ENCODE data around the gene ORC4.
"Not testable (repeated sequence)": the region's sequence is repeated elsewhere in the genome, so short reads cannot be mapped to it uniquely, and the experiment has no call there.

The ORC4 gene

GRCh38 chr2:148013876-148014275 is 6.7 kb downstream of the ORC4 start:
- DNase-seq, result no peak

GRCh38 chr2:148008411-148008810 is 12.1 kb downstream of the ORC4 start:
- DNase-seq, result not testable (repeated sequence)

GRCh38 chr2:148007219-148007900 is 13.2 kb downstream of the ORC4 start:
- no peak for DNase-seq

- DNase-seq, result no peak
These were observed 14.1 kb downstream of the ORC4 start for GRCh38 chr2:148006249-148007007.

- DNase-seq, result not testable (repeated sequence)
These were observed 18.1 kb downstream of the ORC4 start for GRCh38 chr2:148002420-148002819.

GRCh38 chr2:148000095-148000494 is 20.4 kb downstream of the ORC4 start:
- DNase-seq, result no peak

- DNase-seq, result no peak
These were observed 21.4 kb downstream of the ORC4 start for GRCh38 chr2:147999126-147999525.

GRCh38 chr2:147998203-147998602 is 22.3 kb downstream of the ORC4 start:
- DNase-seq, result no peak

- DNase-seq, result no peak
These were observed 23.7 kb downstream of the ORC4 start for GRCh38 chr2:147996828-147997227.

- DNase-seq, result not testable (repeated sequence)
These were observed 25.6 kb downstream of the ORC4 start for GRCh38 chr2:147994965-147995364.

- no peak for DNase-seq
These were observed 30.6 kb downstream of the ORC4 start for GRCh38 chr2:147989809-147990403.

- DNase-seq, result no peak
These were observed 31.4 kb downstream of the ORC4 start for GRCh38 chr2:147989102-147989501.

- no peak for DNase-seq
These were observed 39.5 kb downstream of the ORC4 start for GRCh38 chr2:147980940-147981528.

GRCh38 chr2:147977679-147978078 is 42.9 kb downstream of the ORC4 start:
- no peak for DNase-seq

- no peak for DNase-seq
These were observed 44.4 kb downstream of the ORC4 start for GRCh38 chr2:147976102-147976501.

- no peak for DNase-seq
These were observed 52.0 kb downstream of the ORC4 start for GRCh38 chr2:147968571-147968970.

- no peak for DNase-seq
These were observed 68.4 kb downstream of the ORC4 start for GRCh38 chr2:147952118-147952517.

- no peak for DNase-seq
These were observed 74.9 kb downstream of the ORC4 start for GRCh38 chr2:147945660-147946059.

GRCh38 chr2:147939313-147939712 is 81.2 kb downstream of the ORC4 start:
- DNase-seq, result no peak

- no peak for DNase-seq
These were observed 82.7 kb downstream of the ORC4 start for GRCh38 chr2:147937744-147938349.

- no peak for DNase-seq
These were observed 85.5 kb downstream of the ORC4 start for GRCh38 chr2:147934881-147935620.

- no peak for DNase-seq
These were observed 86.6 kb downstream of the ORC4 start for GRCh38 chr2:147933931-147934330.
